ENCODE measurements around the gene CDC42BPA. TPM values are rescaled to one million over a fixed set of nuclear protein-coding genes. Genes with fewer than 3 reads are reported as not detected.
"Not testable (repeated sequence)": the region's sequence is repeated elsewhere in the genome, so short reads cannot be mapped to it uniquely, and the experiment has no call there.

Gene CDC42BPA
- total RNA-seq, 2 experiments from 2014 or later = 1.8 to 2.1 TPM

DNA sequence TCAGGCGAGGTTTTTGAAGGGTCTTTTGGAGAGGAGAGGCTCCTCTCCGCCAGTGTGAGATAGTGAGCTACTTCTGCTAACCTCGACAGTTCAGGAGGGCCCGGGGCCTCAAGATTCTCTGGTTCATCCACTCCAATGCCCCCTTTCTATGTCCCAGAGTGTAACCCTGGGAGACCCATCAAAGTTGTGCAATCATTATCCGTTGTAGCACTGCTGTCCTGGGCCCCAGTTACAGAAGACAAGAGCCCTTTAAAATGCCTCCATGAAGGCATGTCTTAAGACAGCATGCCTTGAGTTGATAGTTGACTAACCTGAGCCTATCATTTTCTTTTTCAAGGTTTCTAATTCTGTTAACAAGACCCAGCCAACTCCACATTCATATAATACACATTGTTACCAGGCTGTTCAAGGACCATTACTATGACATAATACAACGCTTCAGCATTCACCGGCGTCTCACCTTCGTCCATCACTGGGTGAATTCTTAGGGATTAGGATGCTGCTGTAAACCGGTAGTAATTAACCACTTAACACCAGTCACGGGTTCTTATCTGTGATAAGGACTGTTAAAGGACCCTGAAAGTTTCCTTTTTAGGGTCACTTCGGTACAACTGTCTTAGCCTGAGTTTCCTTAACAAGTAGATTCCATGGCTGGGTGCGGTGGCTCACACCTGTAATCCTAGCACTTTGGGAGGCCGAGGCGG, 37.4 kb upstream of the CDC42BPA start:
- intact Hi-C loops (cut with micrococcal nuclease) = no loop called here
- DNase-seq (no peak), ATAC-seq (no peak)
- Mint-ChIP-seq H3K36me3 (ENCODE audit: low read depth) (no peaks in the 10 kb centered on the region), H3K27ac (no peak overlapping the region), H3K9me3 (no peaks in the 10 kb centered on the region), H3K4me1 (ENCODE audit: low read depth) (no peaks in the 10 kb centered on the region), H3K4me3 (no peak overlapping the region), H3K27me3 (peaks cover 3% of the 10 kb centered on the region)
- ChIA-PET POLR2A (no interaction called here), CTCF (interaction anchor here (0.6 kb wide), 1 partner anchor 91 kb away, joined by 3 read pairs; no protein-coding TSS in a partner anchor)
- TF ChIP-seq, protein P1, sequence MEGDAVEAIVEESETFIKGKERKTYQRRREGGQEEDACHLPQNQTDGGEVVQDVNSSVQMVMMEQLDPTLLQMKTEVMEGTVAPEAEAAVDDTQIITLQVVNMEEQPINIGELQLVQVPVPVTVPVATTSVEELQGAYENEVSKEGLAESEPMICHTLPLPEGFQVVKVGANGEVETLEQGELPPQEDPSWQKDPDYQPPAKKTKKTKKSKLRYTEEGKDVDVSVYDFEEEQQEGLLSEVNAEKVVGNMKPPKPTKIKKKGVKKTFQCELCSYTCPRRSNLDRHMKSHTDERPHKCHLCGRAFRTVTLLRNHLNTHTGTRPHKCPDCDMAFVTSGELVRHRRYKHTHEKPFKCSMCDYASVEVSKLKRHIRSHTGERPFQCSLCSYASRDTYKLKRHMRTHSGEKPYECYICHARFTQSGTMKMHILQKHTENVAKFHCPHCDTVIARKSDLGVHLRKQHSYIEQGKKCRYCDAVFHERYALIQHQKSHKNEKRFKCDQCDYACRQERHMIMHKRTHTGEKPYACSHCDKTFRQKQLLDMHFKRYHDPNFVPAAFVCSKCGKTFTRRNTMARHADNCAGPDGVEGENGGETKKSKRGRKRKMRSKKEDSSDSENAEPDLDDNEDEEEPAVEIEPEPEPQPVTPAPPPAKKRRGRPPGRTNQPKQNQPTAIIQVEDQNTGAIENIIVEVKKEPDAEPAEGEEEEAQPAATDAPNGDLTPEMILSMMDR (IDR thresholded peaks at IDR 0.05) = no peak

DNA sequence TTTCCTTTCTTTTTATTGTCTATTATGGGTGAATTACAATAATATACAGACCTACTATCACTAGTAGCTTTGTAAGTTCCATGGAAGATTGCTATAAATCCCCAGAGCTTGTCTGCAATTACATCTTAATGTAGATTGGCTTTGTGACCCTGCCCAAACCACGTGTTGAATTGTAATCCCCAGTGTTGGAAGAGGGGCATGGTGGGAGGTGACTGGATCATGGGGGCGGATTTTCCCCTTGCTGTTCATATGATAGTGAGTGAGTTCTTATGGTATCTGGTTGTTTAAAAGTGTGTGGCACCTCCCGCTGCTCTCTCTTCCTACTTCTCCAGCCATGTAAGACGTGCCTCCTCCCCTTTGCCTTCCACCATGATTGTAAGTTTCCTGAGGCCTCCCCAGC, 34.9 kb upstream of the CDC42BPA start:
- intact Hi-C loops (cut with micrococcal nuclease) = no loop called here
- no peak for ATAC-seq
- DNase-seq = no peak
- H3K4me1 Mint-ChIP-seq (ENCODE audit: low read depth) = no peaks in the 10 kb centered on the region
- H3K4me3 Mint-ChIP-seq = no peak overlapping the region
- CTCF ChIA-PET = no interaction called here
- TF ChIP-seq, protein P1 (IDR thresholded peaks at IDR 0.05) = no peak
- peaks cover 1% of the 10 kb centered on the region for H3K27me3 Mint-ChIP-seq
- no peaks in the 10 kb centered on the region for H3K9me3 Mint-ChIP-seq
- H3K27ac Mint-ChIP-seq = no peak overlapping the region
- H3K36me3 Mint-ChIP-seq (ENCODE audit: low read depth) = no peaks in the 10 kb centered on the region
- POLR2A ChIA-PET = no interaction called here

DNA sequence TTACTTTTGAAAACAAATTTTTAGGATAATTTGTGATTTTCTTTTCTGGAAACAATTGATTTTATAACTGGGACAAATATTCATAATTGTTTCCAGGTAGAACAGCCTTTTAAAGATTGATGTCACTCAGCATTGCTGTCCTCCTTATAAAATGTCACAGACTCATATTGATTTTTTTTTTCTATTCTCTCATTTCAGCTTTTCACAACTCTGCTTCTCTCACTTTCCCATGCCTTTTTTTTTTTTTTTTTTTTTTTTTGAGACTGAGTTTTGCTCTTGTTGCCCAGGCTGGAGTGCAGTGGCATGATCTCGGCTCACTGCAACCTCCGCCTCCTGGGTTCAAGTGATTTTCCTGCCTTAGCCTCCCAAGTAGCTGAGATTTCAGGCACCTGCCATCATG, 33.9 kb upstream of the CDC42BPA start:
- H3K27ac Mint-ChIP-seq; H3K4me3 Mint-ChIP-seq; DNase-seq; H3K4me1 Mint-ChIP-seq (ENCODE audit: low read depth); intact Hi-C loops (cut with micrococcal nuclease); H3K27me3 Mint-ChIP-seq; ATAC-seq; H3K36me3 Mint-ChIP-seq (ENCODE audit: low read depth); H3K9me3 Mint-ChIP-seq; POLR2A ChIA-PET; CTCF ChIA-PET: not testable (repeated sequence)

DNA sequence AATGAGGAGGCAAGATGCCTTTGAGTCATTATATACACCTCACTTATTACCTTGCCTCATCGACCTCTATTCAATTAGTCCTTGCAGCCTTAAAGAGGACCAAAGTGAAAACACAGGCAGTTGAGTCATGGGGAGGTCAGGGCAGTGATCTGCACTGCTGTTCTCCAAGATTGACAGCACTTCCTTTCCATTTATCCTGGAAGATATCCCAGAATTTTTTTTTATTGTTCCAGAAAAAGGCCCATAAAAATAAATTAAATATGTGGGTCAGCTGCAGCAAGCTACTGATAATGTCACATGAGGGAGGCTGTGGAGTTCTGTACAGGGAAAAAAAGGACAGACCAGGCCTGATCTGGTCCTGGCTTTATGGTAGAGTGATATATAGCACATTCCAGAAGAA, 33.2 kb upstream of the CDC42BPA start:
- H3K9me3 Mint-ChIP-seq = no peaks in the 10 kb centered on the region
- DNase-seq (no peak), ATAC-seq (no peak)
- H3K27me3 Mint-ChIP-seq = peaks cover 2% of the 10 kb centered on the region
- TF ChIP-seq, protein P1 (IDR thresholded peaks at IDR 0.05) = no peak
- H3K4me1 Mint-ChIP-seq (ENCODE audit: low read depth) = no peaks in the 10 kb centered on the region
- H3K4me3 Mint-ChIP-seq = no peak overlapping the region
- intact Hi-C loops (cut with micrococcal nuclease) = no loop called here
- ChIA-PET POLR2A (no interaction called here), CTCF (no interaction called here)
- H3K27ac Mint-ChIP-seq = no peak overlapping the region
- H3K36me3 Mint-ChIP-seq (ENCODE audit: low read depth) = no peaks in the 10 kb centered on the region

DNA sequence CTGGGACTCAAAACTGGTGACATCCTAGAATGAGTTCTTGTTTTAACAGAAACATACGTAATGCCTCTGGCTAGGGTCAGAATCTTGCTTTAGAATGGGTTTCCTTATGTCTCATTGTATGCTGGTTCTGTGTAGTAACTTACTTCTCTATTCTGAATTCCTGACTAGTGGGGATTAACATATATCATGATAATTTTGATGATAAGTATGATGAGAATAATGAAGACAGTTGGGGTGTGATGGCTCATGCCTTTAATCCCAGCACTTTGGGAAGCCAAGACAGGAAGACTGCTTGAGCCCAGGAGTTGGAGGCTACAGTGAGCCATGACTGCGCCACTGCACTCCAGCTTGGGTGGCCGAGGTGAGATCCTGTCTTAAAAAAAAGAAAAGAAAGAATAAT, 31.7 kb upstream of the CDC42BPA start:
- ChIA-PET CTCF (no interaction called here), POLR2A (no interaction called here)
- Mint-ChIP-seq H3K27ac (no peak overlapping the region), H3K9me3 (no peaks in the 10 kb centered on the region), H3K4me3 (no peak overlapping the region), H3K36me3 (ENCODE audit: low read depth) (no peaks in the 10 kb centered on the region), H3K4me1 (ENCODE audit: low read depth) (no peaks in the 10 kb centered on the region), H3K27me3 (peaks cover 3% of the 10 kb centered on the region)
- DNase-seq (no peak), ATAC-seq (no peak)
- TF ChIP-seq, protein P1 (IDR thresholded peaks at IDR 0.05) = no peak
- intact Hi-C loops (cut with micrococcal nuclease) = no loop called here

All from activated CD8-positive, alpha-beta T cell treated with anti-CD3 and anti-CD28 coated beads for 36 hours (primary cell).